ENCODE data around the gene MOB3C.

The MOB3C gene

GRCh38 chr1:46596846-46597245, 19.8 kb downstream of the MOB3C start:
- H3K4me3 Mint-ChIP-seq, result no peak overlapping the region
- H3K36me3 Mint-ChIP-seq (ENCODE audit: low read depth), result peaks cover 23% of the 10 kb centered on the region
- no peaks in the 10 kb centered on the region for H3K9me3 Mint-ChIP-seq
- no peak for TF ChIP-seq CTCF (IDR thresholded peaks at IDR 0.05; ENCODE audit: unreplicated experiment in 3 of 3)
- H3K27me3 Mint-ChIP-seq (ENCODE audit: low read depth), result no peaks in the 10 kb centered on the region
- peaks cover 5% of the 10 kb centered on the region for H3K4me1 Mint-ChIP-seq
- no peak overlapping the region for H3K27ac Mint-ChIP-seq

- peaks cover 31% of the 10 kb centered on the region for H3K36me3 Mint-ChIP-seq (ENCODE audit: low read depth)
- no peaks in the 10 kb centered on the region for H3K9me3 Mint-ChIP-seq
- H3K4me3 Mint-ChIP-seq, result no peak overlapping the region
- no peaks in the 10 kb centered on the region for H3K4me1 Mint-ChIP-seq
- TF ChIP-seq CTCF (IDR thresholded peaks at IDR 0.05; ENCODE audit: unreplicated experiment in 3 of 3), result no peak
- H3K27me3 Mint-ChIP-seq (ENCODE audit: low read depth), result no peaks in the 10 kb centered on the region
- no peak overlapping the region for H3K27ac Mint-ChIP-seq
These were observed 20.6 kb downstream of the MOB3C start for GRCh38 chr1:46596036-46596435.

- Mint-ChIP-seq H3K27ac (no peak overlapping the region), H3K4me1 (no peaks in the 10 kb centered on the region), H3K9me3 (no peaks in the 10 kb centered on the region), H3K4me3 (no peak overlapping the region), H3K27me3 (ENCODE audit: low read depth) (no peaks in the 10 kb centered on the region), H3K36me3 (ENCODE audit: low read depth) (peaks cover 37% of the 10 kb centered on the region)
- no peak for TF ChIP-seq CTCF (IDR thresholded peaks at IDR 0.05; ENCODE audit: unreplicated experiment in 3 of 3)
These were observed 21.5 kb downstream of the MOB3C start for GRCh38 chr1:46595127-46595526.

GRCh38 chr1:46594063-46594462, 22.5 kb downstream of the MOB3C start:
- TF ChIP-seq CTCF (IDR thresholded peaks at IDR 0.05; ENCODE audit: unreplicated experiment in 3 of 3), result no peak
- Mint-ChIP-seq H3K4me1 (no peaks in the 10 kb centered on the region), H3K27me3 (ENCODE audit: low read depth) (no peaks in the 10 kb centered on the region), H3K27ac (no peak overlapping the region), H3K4me3 (no peak overlapping the region), H3K9me3 (no peaks in the 10 kb centered on the region), H3K36me3 (ENCODE audit: low read depth) (peaks cover 46% of the 10 kb centered on the region)

GRCh38 chr1:46592823-46593222, 23.8 kb downstream of the MOB3C start:
- H3K4me1 Mint-ChIP-seq, result no peaks in the 10 kb centered on the region
- H3K36me3 Mint-ChIP-seq (ENCODE audit: low read depth), result peaks cover 49% of the 10 kb centered on the region
- no peaks in the 10 kb centered on the region for H3K27me3 Mint-ChIP-seq (ENCODE audit: low read depth)
- no peak overlapping the region for H3K4me3 Mint-ChIP-seq
- no peaks in the 10 kb centered on the region for H3K9me3 Mint-ChIP-seq
- H3K27ac Mint-ChIP-seq, result no peak overlapping the region
- no peak for TF ChIP-seq CTCF (IDR thresholded peaks at IDR 0.05; ENCODE audit: unreplicated experiment in 3 of 3)

GRCh38 chr1:46589529-46589928, 27.1 kb downstream of the MOB3C start:
- H3K27me3 Mint-ChIP-seq (ENCODE audit: low read depth), result no peaks in the 10 kb centered on the region
- H3K4me1 Mint-ChIP-seq, result no peaks in the 10 kb centered on the region
- no peak for TF ChIP-seq CTCF (IDR thresholded peaks at IDR 0.05; ENCODE audit: unreplicated experiment in 3 of 3)
- peaks cover 55% of the 10 kb centered on the region for H3K36me3 Mint-ChIP-seq (ENCODE audit: low read depth)
- H3K9me3 Mint-ChIP-seq, result no peaks in the 10 kb centered on the region
- no peak overlapping the region for H3K27ac Mint-ChIP-seq
- H3K4me3 Mint-ChIP-seq, result no peak overlapping the region

Data from nephron (organoid).